ENCODE results near the gene GSN.

Gene GSN

DNA sequence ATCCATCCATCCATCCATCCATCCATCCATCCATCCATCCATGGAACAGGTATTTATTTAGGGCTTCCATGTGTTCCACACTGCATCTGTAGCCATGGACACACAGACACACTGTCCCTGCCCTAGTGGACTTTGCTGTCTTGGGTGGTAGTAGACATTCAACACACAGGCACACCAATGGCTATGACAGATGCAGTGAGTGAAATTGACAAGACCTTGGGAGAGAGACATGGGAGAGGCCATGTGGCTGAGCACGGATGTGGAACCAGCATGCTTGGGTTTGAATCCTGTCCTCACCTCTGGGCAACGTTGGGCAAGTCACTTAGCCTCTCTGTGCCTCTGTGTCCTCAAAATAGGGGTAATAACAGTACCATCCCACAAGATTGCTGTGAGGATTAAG lies 56.8 kb downstream of the GSN start:
- Histone ChIP-seq H3K27me3 (ENCODE audit: control insufficient read depth, insufficient read depth, low read length) (no peaks in the 10 kb centered on the region), H3K9ac (ENCODE audit: low read depth, low read length) (no peak overlapping the region), H3K9me3 (ENCODE audit: control insufficient read depth, insufficient read depth, low read length) (no peaks in the 10 kb centered on the region), H3K4me1 (ENCODE audit: control insufficient read depth, insufficient read depth, low read length) (no peaks in the 10 kb centered on the region), H3K36me3 (ENCODE audit: control insufficient read depth, insufficient read depth, low read length) (peaks cover 14% of the 10 kb centered on the region), H3K4me3 (ENCODE audit: low read depth, low read length) (no peak overlapping the region)

DNA sequence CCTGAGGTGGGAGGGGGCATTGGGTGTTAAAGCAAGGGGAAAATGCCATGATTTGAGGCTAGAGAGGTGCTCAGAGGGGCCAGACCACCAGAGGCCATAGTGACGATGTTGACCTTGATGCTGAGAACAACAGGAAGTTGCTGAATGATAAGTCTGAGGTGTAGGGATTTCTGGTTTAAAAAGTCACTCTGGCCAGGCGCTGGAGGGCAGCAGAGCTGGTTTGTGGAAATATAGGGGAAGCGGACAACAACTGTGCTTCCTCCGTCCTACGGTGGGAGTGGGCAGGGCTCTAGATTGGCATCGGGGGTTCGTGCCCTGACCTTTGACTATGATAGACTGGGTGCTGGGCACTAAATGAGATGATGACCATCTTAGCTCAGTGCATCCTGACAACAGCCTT lies 57.4 kb downstream of the GSN start:
- Histone ChIP-seq H3K4me3 (ENCODE audit: low read depth, low read length) (no peak overlapping the region), H3K9me3 (ENCODE audit: control insufficient read depth, insufficient read depth, low read length) (no peaks in the 10 kb centered on the region), H3K9ac (ENCODE audit: low read depth, low read length) (no peak overlapping the region), H3K4me1 (ENCODE audit: control insufficient read depth, insufficient read depth, low read length) (no peaks in the 10 kb centered on the region), H3K36me3 (ENCODE audit: control insufficient read depth, insufficient read depth, low read length) (peaks cover 14% of the 10 kb centered on the region), H3K27me3 (ENCODE audit: control insufficient read depth, insufficient read depth, low read length) (no peaks in the 10 kb centered on the region)

DNA sequence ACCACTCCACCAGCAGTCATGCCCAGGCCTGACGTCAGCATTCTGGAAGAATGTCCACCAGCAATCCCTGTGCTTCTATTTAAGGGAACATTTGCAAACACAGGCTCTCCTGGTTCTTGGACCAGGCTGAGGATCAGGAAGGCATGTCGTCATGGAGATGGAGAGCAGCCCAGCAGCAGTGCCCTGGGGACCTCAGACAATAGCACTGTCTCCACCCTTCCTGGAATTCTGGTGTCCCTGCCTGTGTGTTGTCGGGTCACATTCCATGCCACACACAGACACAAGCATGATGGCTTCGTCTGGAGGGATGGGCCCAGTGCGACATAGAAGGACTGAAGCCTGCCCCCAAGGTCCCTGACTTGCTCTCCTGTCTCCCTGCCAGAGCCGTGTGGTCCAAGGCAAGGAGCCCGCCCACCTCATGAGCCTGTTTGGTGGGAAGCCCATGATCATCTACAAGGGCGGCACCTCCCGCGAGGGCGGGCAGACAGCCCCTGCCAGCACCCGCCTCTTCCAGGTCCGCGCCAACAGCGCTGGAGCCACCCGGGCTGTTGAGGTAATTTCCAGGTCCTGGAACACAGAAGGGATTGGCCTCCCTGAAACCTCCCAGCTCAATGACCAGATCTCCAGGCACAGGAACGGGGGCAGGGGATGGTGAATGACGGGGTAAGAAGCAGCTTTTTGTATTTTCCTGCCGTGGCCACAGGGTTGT lies 58.3 kb downstream of the GSN start:
- no peaks in the 10 kb centered on the region for H3K4me1 ChIP-seq (ENCODE audit: control insufficient read depth, insufficient read depth, low read length)
- H3K9me3 ChIP-seq (ENCODE audit: control insufficient read depth, insufficient read depth, low read length) = no peaks in the 10 kb centered on the region
- no peaks in the 10 kb centered on the region for H3K27me3 ChIP-seq (ENCODE audit: control insufficient read depth, insufficient read depth, low read length)
- H3K36me3 ChIP-seq (ENCODE audit: control insufficient read depth, insufficient read depth, low read length) = peaks cover 19% of the 10 kb centered on the region
- no peak overlapping the region for H3K4me3 ChIP-seq (ENCODE audit: low read depth, low read length)
- H3K9ac ChIP-seq (ENCODE audit: low read depth, low read length) = no peak overlapping the region

DNA sequence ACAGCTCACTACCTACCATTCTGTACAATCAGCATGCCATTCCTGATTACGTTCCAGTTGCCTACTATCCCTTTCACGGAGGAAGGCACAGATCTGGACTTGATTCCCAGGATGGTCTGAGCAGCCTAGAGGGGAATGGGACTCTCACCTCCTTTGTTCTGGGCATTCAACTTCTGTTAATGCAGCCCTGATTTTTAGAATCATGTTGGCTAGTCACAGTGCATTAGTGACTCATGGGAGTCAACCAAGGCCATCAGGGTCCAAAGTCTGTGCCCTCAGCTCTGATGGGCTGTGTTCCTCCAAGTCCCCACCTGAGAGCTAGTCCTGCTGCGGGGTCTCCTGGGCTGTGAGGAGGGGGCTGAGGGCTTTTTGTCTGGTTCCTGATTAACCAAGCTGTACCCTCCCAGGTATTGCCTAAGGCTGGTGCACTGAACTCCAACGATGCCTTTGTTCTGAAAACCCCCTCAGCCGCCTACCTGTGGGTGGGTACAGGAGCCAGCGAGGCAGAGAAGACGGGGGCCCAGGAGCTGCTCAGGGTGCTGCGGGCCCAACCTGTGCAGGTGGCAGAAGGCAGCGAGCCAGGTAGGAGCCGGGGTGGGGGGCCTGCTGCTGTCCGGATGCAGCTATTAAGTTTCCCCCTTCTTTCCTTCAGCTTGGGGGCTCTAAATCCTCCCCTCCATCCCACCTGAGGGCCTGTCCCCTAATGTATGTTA lies 59.1 kb downstream of the GSN start:
- Histone ChIP-seq H3K9me3 (ENCODE audit: control insufficient read depth, insufficient read depth, low read length) (no peaks in the 10 kb centered on the region), H3K9ac (ENCODE audit: low read depth, low read length) (no peak overlapping the region), H3K4me3 (ENCODE audit: low read depth, low read length) (no peak overlapping the region), H3K36me3 (ENCODE audit: control insufficient read depth, insufficient read depth, low read length) (peaks cover 19% of the 10 kb centered on the region), H3K4me1 (ENCODE audit: control insufficient read depth, insufficient read depth, low read length) (no peaks in the 10 kb centered on the region), H3K27me3 (ENCODE audit: control insufficient read depth, insufficient read depth, low read length) (no peaks in the 10 kb centered on the region)

DNA sequence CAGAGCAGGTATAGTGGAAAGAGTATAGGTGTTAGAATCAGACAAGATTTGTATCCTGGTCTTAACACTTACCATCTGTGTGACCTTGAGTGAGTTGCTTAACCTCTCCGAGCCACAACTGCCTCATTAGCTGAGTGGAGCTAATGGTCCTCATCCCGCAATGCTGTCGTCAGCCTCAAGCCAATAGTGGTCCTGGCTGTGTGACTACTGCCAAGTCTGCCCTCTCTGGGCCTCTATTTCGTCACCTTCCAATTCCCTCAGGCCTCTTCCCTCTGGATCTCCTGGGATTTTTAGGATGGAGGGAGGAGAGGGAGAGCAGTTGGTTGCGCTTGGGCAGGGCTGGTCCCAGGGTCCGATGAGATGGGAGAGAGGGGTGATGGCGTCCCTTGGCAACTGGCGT lies 60.5 kb downstream of the GSN start:
- H3K4me1 ChIP-seq (ENCODE audit: control insufficient read depth, insufficient read depth, low read length) = no peaks in the 10 kb centered on the region
- H3K9me3 ChIP-seq (ENCODE audit: control insufficient read depth, insufficient read depth, low read length) = no peaks in the 10 kb centered on the region
- H3K4me3 ChIP-seq (ENCODE audit: low read depth, low read length) = no peak overlapping the region
- no peaks in the 10 kb centered on the region for H3K27me3 ChIP-seq (ENCODE audit: control insufficient read depth, insufficient read depth, low read length)
- no peak overlapping the region for H3K9ac ChIP-seq (ENCODE audit: low read depth, low read length)
- peaks cover 19% of the 10 kb centered on the region for H3K36me3 ChIP-seq (ENCODE audit: control insufficient read depth, insufficient read depth, low read length)

DNA sequence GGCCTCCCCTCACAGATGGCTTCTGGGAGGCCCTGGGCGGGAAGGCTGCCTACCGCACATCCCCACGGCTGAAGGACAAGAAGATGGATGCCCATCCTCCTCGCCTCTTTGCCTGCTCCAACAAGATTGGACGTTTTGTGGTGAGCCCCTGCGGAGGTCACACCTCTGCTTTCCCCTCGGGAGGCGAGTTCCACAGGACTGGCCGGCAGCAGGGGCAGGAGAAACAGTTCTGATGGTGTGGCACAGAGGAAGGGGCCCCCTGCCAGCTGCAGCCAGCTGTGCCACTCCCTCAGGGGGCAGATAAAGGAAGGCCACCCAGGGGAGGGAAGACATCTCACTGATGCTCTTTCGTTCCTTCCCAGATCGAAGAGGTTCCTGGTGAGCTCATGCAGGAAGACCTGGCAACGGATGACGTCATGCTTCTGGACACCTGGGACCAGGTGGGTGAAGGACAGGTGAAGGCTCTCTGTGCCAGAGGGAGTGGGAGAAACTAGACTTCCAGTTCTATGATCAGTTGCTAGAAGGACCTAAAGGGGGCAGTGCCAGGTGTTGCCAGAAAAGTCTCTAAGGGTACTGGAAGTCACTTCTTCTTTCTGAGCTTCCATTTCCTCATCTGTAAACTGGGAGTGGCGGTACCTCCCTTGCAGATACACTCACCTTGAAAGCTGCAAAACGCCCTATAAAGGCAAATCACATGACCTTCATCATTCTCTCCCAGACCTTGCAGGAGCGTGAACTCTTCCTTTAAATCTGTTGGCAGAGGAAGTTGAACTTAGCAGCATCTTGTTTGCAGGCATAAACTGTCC lies 61.1 kb downstream of the GSN start:
- peaks cover 19% of the 10 kb centered on the region for H3K36me3 ChIP-seq (ENCODE audit: control insufficient read depth, insufficient read depth, low read length)
- no peaks in the 10 kb centered on the region for H3K4me1 ChIP-seq (ENCODE audit: control insufficient read depth, insufficient read depth, low read length)
- H3K9ac ChIP-seq (ENCODE audit: low read depth, low read length) = no peak overlapping the region
- H3K27me3 ChIP-seq (ENCODE audit: control insufficient read depth, insufficient read depth, low read length) = no peaks in the 10 kb centered on the region
- H3K4me3 ChIP-seq (ENCODE audit: low read depth, low read length) = no peak overlapping the region
- no peaks in the 10 kb centered on the region for H3K9me3 ChIP-seq (ENCODE audit: control insufficient read depth, insufficient read depth, low read length)

DNA sequence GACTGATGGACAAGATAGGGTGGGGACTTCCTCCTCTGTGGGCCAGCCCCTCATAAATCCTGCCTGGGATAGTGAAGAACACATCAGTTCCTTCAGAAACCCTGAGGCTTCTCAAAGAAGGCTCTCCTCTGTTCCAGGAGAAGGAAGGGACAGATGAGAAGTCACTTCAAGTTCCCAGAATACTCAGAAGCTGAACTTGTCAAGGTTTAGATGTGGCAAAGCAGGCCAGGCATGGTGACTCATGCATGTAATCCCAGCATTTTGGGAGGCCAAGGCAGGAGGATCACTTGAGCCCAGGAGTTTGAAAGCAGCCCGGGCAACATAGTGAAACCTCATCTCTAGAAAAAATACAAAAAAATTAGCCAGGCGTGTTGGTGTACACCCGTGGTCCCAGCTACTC lies 63.6 kb downstream of the GSN start:
- no peaks in the 10 kb centered on the region for H3K4me1 ChIP-seq (ENCODE audit: control insufficient read depth, insufficient read depth, low read length)
- H3K4me3 ChIP-seq (ENCODE audit: low read depth, low read length) = no peak overlapping the region
- H3K9me3 ChIP-seq (ENCODE audit: control insufficient read depth, insufficient read depth, low read length) = no peaks in the 10 kb centered on the region
- no peak overlapping the region for H3K9ac ChIP-seq (ENCODE audit: low read depth, low read length)
- H3K36me3 ChIP-seq (ENCODE audit: control insufficient read depth, insufficient read depth, low read length) = peaks cover 15% of the 10 kb centered on the region
- no peaks in the 10 kb centered on the region for H3K27me3 ChIP-seq (ENCODE audit: control insufficient read depth, insufficient read depth, low read length)

DNA sequence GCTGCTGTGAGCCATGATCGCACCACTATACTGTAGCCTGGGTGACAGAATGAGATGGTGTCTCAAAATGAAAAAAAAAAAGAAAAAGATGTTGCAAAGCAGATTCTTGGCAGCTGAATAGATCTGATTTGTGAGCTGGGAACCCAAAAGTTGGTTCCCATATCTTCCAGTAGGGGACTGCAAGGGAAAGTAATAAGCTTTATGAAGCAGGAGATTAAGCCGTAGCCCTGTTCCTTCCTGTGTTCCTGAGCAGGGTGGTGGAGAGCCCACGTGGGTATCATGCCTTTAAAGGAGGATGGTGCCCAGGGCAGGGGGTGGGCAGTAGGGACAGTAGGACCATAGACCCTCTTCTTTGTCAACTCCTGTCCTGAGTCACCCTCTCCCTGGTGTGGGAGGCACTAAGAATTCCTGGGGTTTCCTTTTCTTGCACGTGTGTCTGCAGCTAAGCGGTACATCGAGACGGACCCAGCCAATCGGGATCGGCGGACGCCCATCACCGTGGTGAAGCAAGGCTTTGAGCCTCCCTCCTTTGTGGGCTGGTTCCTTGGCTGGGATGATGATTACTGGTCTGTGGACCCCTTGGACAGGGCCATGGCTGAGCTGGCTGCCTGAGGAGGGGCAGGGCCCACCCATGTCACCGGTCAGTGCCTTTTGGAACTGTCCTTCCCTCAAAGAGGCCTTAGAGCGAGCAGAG lies 64.2 kb downstream of the GSN start:
- H3K27me3 ChIP-seq (ENCODE audit: control insufficient read depth, insufficient read depth, low read length) = no peaks in the 10 kb centered on the region
- no peaks in the 10 kb centered on the region for H3K9me3 ChIP-seq (ENCODE audit: control insufficient read depth, insufficient read depth, low read length)
- H3K4me3 ChIP-seq (ENCODE audit: low read depth, low read length) = no peak overlapping the region
- H3K4me1 ChIP-seq (ENCODE audit: control insufficient read depth, insufficient read depth, low read length) = no peaks in the 10 kb centered on the region
- peaks cover 11% of the 10 kb centered on the region for H3K36me3 ChIP-seq (ENCODE audit: control insufficient read depth, insufficient read depth, low read length)
- no peak overlapping the region for H3K9ac ChIP-seq (ENCODE audit: low read depth, low read length)

DNA sequence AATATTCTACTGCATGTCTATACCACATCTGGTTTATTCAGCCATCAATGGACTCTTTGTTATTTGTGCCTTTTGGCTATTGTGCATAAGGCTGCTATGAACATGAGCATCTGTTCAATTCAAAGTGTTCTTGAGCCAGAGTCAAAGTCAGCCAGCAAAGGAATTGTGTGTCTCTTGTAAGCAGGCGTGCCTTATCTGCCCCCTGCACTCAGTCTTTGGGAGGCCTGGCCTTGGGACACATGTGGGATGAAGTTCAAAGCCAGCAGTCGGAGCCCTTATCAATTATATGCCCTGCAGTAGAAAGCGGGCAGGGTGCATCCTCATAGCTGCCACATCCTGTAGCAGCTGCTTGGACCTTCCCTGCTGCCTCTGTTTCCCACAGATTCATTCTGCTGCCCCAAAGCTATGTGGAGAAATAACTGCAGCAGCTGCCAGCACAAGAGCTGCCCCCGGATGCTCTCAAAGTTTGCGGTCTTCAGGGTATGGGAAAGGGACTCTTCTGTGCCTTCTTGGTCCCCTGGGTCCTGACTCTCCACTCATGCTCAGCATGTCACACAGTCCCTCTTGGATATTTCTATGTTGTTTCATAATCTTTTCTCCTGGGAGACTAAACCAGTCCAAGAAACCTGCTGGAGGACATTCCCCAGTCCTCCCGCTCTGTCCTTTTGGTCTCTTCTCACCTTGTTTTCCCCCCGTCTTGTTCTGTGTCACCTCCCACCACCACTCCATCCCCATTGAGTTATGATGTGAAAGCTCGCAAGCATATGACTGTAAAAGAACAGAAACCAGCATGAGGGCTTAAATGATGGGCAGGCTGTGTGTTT lies 66.2 kb downstream of the GSN start:
- H3K9ac ChIP-seq (ENCODE audit: low read depth, low read length) = no peak overlapping the region
- H3K4me3 ChIP-seq (ENCODE audit: low read depth, low read length) = no peak overlapping the region
- no peaks in the 10 kb centered on the region for H3K9me3 ChIP-seq (ENCODE audit: control insufficient read depth, insufficient read depth, low read length)
- peaks cover 5% of the 10 kb centered on the region for H3K36me3 ChIP-seq (ENCODE audit: control insufficient read depth, insufficient read depth, low read length)
- no peaks in the 10 kb centered on the region for H3K4me1 ChIP-seq (ENCODE audit: control insufficient read depth, insufficient read depth, low read length)
- no peaks in the 10 kb centered on the region for H3K27me3 ChIP-seq (ENCODE audit: control insufficient read depth, insufficient read depth, low read length)

DNA sequence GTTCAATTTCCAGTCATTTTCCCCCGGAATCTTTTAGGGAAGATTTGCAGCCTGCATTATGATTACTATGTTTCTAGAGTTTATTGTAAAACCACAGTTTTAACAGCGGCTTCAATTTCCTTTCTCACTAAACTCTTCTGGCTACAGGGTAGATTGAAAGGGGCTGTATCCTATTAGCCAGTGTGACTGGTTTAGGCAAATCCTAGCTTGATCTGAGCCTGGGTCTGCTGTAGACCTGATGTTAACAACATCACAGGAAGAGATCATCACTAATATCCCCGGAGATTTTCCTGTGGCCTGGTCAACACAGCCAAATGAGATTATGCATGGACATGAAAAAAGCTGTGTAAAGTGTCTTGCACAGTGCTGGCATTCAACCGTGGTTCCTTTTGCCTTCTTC lies 68.7 kb downstream of the GSN start:
- Histone ChIP-seq H3K27me3 (ENCODE audit: control insufficient read depth, insufficient read depth, low read length) (no peaks in the 10 kb centered on the region), H3K9ac (ENCODE audit: low read depth, low read length) (no peak overlapping the region), H3K4me3 (ENCODE audit: low read depth, low read length) (no peak overlapping the region), H3K36me3 (ENCODE audit: control insufficient read depth, insufficient read depth, low read length) (peaks cover 3% of the 10 kb centered on the region), H3K9me3 (ENCODE audit: control insufficient read depth, insufficient read depth, low read length) (no peaks in the 10 kb centered on the region), H3K4me1 (ENCODE audit: control insufficient read depth, insufficient read depth, low read length) (no peaks in the 10 kb centered on the region)

DNA sequence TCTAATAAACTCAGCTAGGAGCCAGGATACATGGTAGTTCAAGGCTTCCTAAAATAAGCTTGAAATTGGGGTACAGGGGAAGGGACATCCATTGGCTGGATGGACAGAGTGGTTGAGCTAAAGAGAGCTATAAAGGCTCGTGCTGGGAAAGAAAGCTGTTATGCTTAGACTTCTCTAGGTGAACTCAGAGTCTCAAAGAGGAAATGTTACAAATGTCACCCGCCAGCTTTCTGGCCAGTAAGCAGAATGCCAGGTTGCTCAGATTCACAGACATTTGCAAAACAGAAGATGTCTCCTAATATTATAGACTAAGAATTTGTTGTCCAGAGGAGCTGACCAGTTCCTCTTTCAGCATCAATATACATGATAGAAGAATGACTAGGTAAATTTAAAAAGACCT lies 71.5 kb downstream of the GSN start:
- H3K27me3 ChIP-seq (ENCODE audit: control insufficient read depth, insufficient read depth, low read length) = no peaks in the 10 kb centered on the region
- H3K36me3 ChIP-seq (ENCODE audit: control insufficient read depth, insufficient read depth, low read length) = peaks cover 3% of the 10 kb centered on the region
- H3K9me3 ChIP-seq (ENCODE audit: control insufficient read depth, insufficient read depth, low read length) = no peaks in the 10 kb centered on the region
- H3K4me3 ChIP-seq (ENCODE audit: low read depth, low read length) = no peak overlapping the region
- no peaks in the 10 kb centered on the region for H3K4me1 ChIP-seq (ENCODE audit: control insufficient read depth, insufficient read depth, low read length)
- H3K9ac ChIP-seq (ENCODE audit: low read depth, low read length) = no peak overlapping the region

All from iPS-15b (cell line).